H1 (cell line): ENCODE results near the gene FAM171A1. TPM values are rescaled to one million over a fixed set of nuclear protein-coding genes. Genes with fewer than 3 reads are reported as not detected.

Experiments used
- CTCF ChIA-PET: fragments of 300-600 bp; sonication (Branson Sonifier 250); formaldehyde crosslinking; loops from one replicate; lab custom pipeline; 2021; ENCODE audit not compliant: partially characterized antibody; lab: Charles Lee
- POLR2A ChIA-PET: fragments of 300-600 bp; sonication (Branson Sonifier 250); formaldehyde crosslinking; loops from one replicate; lab custom pipeline; 2021; ENCODE audit warnings: inconsistent platforms; ENCODE audit not compliant: partially characterized antibody; lab: Charles Lee
- DNase-seq, 2 experiments: peaks; one replicate each; pipeline versions ENCODE4 v3.0.0 to v3.0.0-alpha.2; 2010 to 2022; ENCODE audit warnings: low spot score in 2 of 2, low read depth in 1 of 2, mixed read lengths in 1 of 2
- FAIRE-seq: peaks from 2 replicates; lab custom pipeline; 2011; peaks lifted over from hg19 to GRCh38; lab: Jason Lieb, UNC
- H2AFZ ChIP-seq: 2 replicates; pipeline ENCODE4 v1.8.1; 2012; ENCODE audit warnings: low read length, inconsistent platforms
- H2AK5ac ChIP-seq: 2 replicates; pipeline ENCODE4 v1.6.1; 2013; ENCODE audit warnings: low read depth, low read length
- H2BK120ac ChIP-seq: replicated peaks from 2 replicates; pipeline ENCODE3; 2013; ENCODE audit warnings: low read depth, low read length, inconsistent platforms
- H2BK12ac ChIP-seq: 2 replicates; pipeline ENCODE4 v1.6.1; 2013; ENCODE audit warnings: low read depth, low read length
- H2BK15ac ChIP-seq: 2 replicates; pipeline ENCODE4 v1.6.1; 2013; ENCODE audit warnings: low read length
- H2BK20ac ChIP-seq: 2 replicates; pipeline ENCODE4 v1.6.1; 2013; ENCODE audit warnings: low read length
- H2BK5ac ChIP-seq: 2 replicates; pipeline ENCODE4 v1.6.1; 2013; ENCODE audit warnings: low read depth, low read length
- H3K14ac ChIP-seq: 2 replicates; pipeline ENCODE4 v1.6.1; 2013; ENCODE audit warnings: inconsistent platforms; ENCODE audit not compliant: insufficient read length
- H3K18ac ChIP-seq: 2 replicates; pipeline ENCODE4 v1.6.1; 2013; ENCODE audit warnings: low read length; ENCODE audit errors: extremely low read depth
- H3K23ac ChIP-seq: 2 replicates; pipeline ENCODE4 v1.6.1; 2013; ENCODE audit warnings: inconsistent platforms; ENCODE audit not compliant: insufficient read length
- H3K23me2 ChIP-seq: 2 replicates; pipeline ENCODE4 v1.6.1; 2013; ENCODE audit warnings: low read depth, low read length
- H3K27ac ChIP-seq: 2 replicates; pipeline ENCODE4 v1.6.1; 2011; ENCODE audit warnings: low read depth, low read length, inconsistent platforms
- H3K27me3 ChIP-seq, 4 experiments: replicated peaks in 1 of 4; 1 replicate in 1 of 4; 2 replicates in 3 of 4; pipeline versions ENCODE4 v1.6.1 to v1.8.1; 2011 to 2013; ENCODE audit warnings: low read length in 3 of 4, mild to moderate bottlenecking in 3 of 4, inconsistent platforms in 2 of 4, mixed read lengths in 2 of 4, moderate library complexity in 1 of 4; ENCODE audit not compliant: control insufficient read depth in 3 of 4, insufficient read depth in 3 of 4; ENCODE audit errors: extremely low read depth in 1 of 4
- H3K36me3 ChIP-seq, 4 experiments: 2 replicates each; pipeline versions ENCODE4 v1.6.1 to v1.8.1; 2011 to 2013; ENCODE audit warnings: mild to moderate bottlenecking in 4 of 4, low read length in 3 of 4, moderate library complexity in 2 of 4, control low read depth in 1 of 4, inconsistent platforms in 1 of 4; ENCODE audit not compliant: insufficient read depth in 4 of 4, control insufficient read depth in 2 of 4
- H3K4ac ChIP-seq: replicated peaks from 2 replicates; pipeline ENCODE3; 2013; ENCODE audit warnings: low read length, low read depth, mixed read lengths, inconsistent platforms; ENCODE audit not compliant: insufficient read length
- H3K4me1 ChIP-seq, 4 experiments: replicated peaks in 1 of 4; 1 replicate in 1 of 4; 2 replicates in 3 of 4; pipeline versions ENCODE4 v1.6.1 to v1.8.1; 2011 to 2013; ENCODE audit warnings: low read length in 3 of 4, inconsistent platforms in 2 of 4, mixed read lengths in 1 of 4; ENCODE audit not compliant: insufficient read depth in 4 of 4, control insufficient read depth in 3 of 4
- H3K4me2 ChIP-seq, 2 experiments: 2 replicates each; pipeline versions ENCODE4 v1.6.1 to v1.8.1; 2011 to 2013; ENCODE audit warnings: low read depth in 2 of 2, low read length in 2 of 2, control low read depth in 1 of 2, inconsistent platforms in 1 of 2, mild to moderate bottlenecking in 1 of 2; ENCODE audit not compliant: insufficient read depth in 1 of 2
- H3K4me3 ChIP-seq, 4 experiments: fragments of 200-600, 300-600 bp in 1 of 4; sonication (generic), shearing (Covaris generic), sonication (Bioruptor Twin) in 1 of 4; 2 replicates each; pipeline versions ENCODE4 v1.5.1 to v1.8.1; 2011 to 2016; ENCODE audit warnings: low read length in 4 of 4, low read depth in 3 of 4, control low read depth in 2 of 4, inconsistent platforms in 2 of 4, mild to moderate bottlenecking in 2 of 4, mixed read lengths in 1 of 4, moderate library complexity in 1 of 4; ENCODE audit not compliant: insufficient read depth in 2 of 4; ENCODE audit errors: extremely low read depth in 1 of 4
- H3K56ac ChIP-seq: replicated peaks from 2 replicates; pipeline ENCODE3; 2013; ENCODE audit warnings: low read depth, mild to moderate bottlenecking, mixed read lengths, low read length, inconsistent platforms; ENCODE audit not compliant: insufficient read length
- H3K79me1 ChIP-seq: 2 replicates; pipeline ENCODE4 v1.6.1; 2013; ENCODE audit warnings: low read depth, low read length, control low read depth
- H3K79me2 ChIP-seq, 2 experiments: 2 replicates each; pipeline versions ENCODE4 v1.6.1 to v1.8.1; 2012 to 2013; ENCODE audit warnings: low read length in 2 of 2, mild to moderate bottlenecking in 2 of 2, inconsistent platforms in 1 of 2; ENCODE audit not compliant: insufficient read depth in 2 of 2, control insufficient read depth in 1 of 2
- H3K9ac ChIP-seq, 4 experiments: replicated peaks in 1 of 4; 1 replicate in 1 of 4; 2 replicates in 3 of 4; pipeline versions ENCODE4 v1.6.1 to v1.8.1; 2011 to 2013; ENCODE audit warnings: low read depth in 3 of 4, low read length in 3 of 4, control low read depth in 2 of 4, mild to moderate bottlenecking in 2 of 4, moderate library complexity in 2 of 4, inconsistent platforms in 1 of 4; ENCODE audit errors: extremely low read depth in 1 of 4
- H3K9me3 ChIP-seq, 2 experiments: 2 replicates each; pipeline versions ENCODE4 v1.6.1 to v1.8.1; 2012 to 2013; ENCODE audit warnings: mild to moderate bottlenecking in 2 of 2, moderate library complexity in 2 of 2, control low read depth in 1 of 2, inconsistent platforms in 1 of 2, low read depth in 1 of 2, low read length in 1 of 2, mixed read lengths in 1 of 2; ENCODE audit not compliant: insufficient read depth in 2 of 2
- H4K20me1 ChIP-seq, 2 experiments: replicated peaks in 1 of 2; 2 replicates each; pipeline versions ENCODE3 to v1.8.1; 2011 to 2013; ENCODE audit warnings: inconsistent platforms in 2 of 2, low read length in 2 of 2, mild to moderate bottlenecking in 1 of 2; ENCODE audit not compliant: insufficient read depth in 2 of 2, control insufficient read depth in 1 of 2
- H4K5ac ChIP-seq: 2 replicates; pipeline ENCODE4 v1.6.1; 2013; ENCODE audit warnings: low read length, low read depth, mixed read lengths, inconsistent platforms; ENCODE audit not compliant: insufficient read length
- H4K8ac ChIP-seq: 2 replicates; pipeline ENCODE4 v1.8.0; 2013; ENCODE audit warnings: mild to moderate bottlenecking, moderate library complexity, low read length, inconsistent platforms; ENCODE audit not compliant: insufficient read depth; ENCODE audit errors: extremely low read depth
- H4K91ac ChIP-seq: replicated peaks from 2 replicates; pipeline ENCODE3; 2013; ENCODE audit warnings: low read length, mixed read lengths, inconsistent platforms; ENCODE audit not compliant: insufficient read length
- CTCF ChIP-seq, 3 experiments: IDR thresholded peaks; 1 replicate in 2 of 3; 2 replicates in 1 of 3; pipeline versions ENCODE4 v1.5.1 to v1.6.1; 2011; ENCODE audit warnings: low read length in 3 of 3, mild to moderate bottlenecking in 3 of 3, inconsistent platforms in 2 of 3, low read depth in 1 of 3, moderate library complexity in 1 of 3; ENCODE audit not compliant: insufficient read depth in 1 of 3; ENCODE audit errors: control extremely low read depth in 1 of 3
- EZH2 ChIP-seq: fragments of 200-600 bp; sonication (generic); IDR thresholded peaks from 2 replicates; pipeline ENCODE4 v1.7.1; 2012; ENCODE audit warnings: low read depth, mild to moderate bottlenecking, moderate library complexity, low read length, inconsistent platforms; ENCODE audit not compliant: severe bottlenecking
- SP2 ChIP-seq: IDR thresholded peaks from 2 replicates; pipeline ENCODE4 v1.6.1; 2012; ENCODE audit warnings: mild to moderate bottlenecking, low read length, inconsistent platforms
- SUZ12 ChIP-seq: fragments of 200-600 bp; sonication (generic); IDR thresholded peaks from 2 replicates; pipeline ENCODE4 v1.6.1; 2012; ENCODE audit warnings: mild to moderate bottlenecking, inconsistent platforms, low read length, moderate library complexity, mixed read lengths
- TCF12 ChIP-seq: IDR thresholded peaks from 2 replicates; pipeline ENCODE4 v1.6.1; 2011; ENCODE audit warnings: low read depth, mild to moderate bottlenecking, low read length
- WGBS, 2 experiments: shearing (Covaris generic) in 1 of 2; methylation state at CpG; one replicate each; pipeline versions ENCODE4 v1.1.6 to v1.1.7; 2013 to 2015; ENCODE audit warnings: low lambda C conversion rate in 2 of 2, mixed read lengths in 2 of 2, inconsistent platforms in 1 of 2, low coverage in 1 of 2, missing lambda C conversion rate in 1 of 2; ENCODE audit not compliant: insufficient replicate concordance in 2 of 2, insufficient coverage in 1 of 2, insufficient read length in 1 of 2; ENCODE audit errors: extremely low coverage in 1 of 2, missing lambda C conversion rate in 1 of 2; 5-methylcytosine and 5-hydroxymethylcytosine counted together
- polyA plus RNA-seq, 7 experiments: library from polyadenylated mRNA; depleted of rRNA in 3 of 7; stranded (reverse) in 5 of 7; unstranded in 2 of 7; fragments of >200 nt in 5 of 7; fragments of 200-250 nt in 2 of 7; gene quantifications; 1 replicate in 5 of 7; 2 replicates in 1 of 7; 4 replicates in 1 of 7; pipeline versions ENCODE4 v1.2.1 to v1.2.3, GENCODE V29; 2011 to 2013; ENCODE audit warnings: missing spikeins in 2 of 7, mixed read lengths in 2 of 7
- total RNA-seq: library from RNA; stranded (reverse); fragmentation: NEBNext Ultra II Directional; extraction: Animal tissue kit (Norgen Biotek cat#: 25700); gene quantifications from 2 replicates; pipeline ENCODE4 v1.2.1, GENCODE V29; 2021

Gene FAM171A1
- total and polyA plus RNA-seq, 2 of the 8 experiments (the other 6 are each of a cell fraction or from before 2014, with no cell fraction given), result 26.6 to 42.1 TPM

GRCh38 chr10:15290150-15290549 lies 80.9 kb downstream of the FAM171A1 start:
- H3K36me3 ChIP-seq, result no peaks in the 10 kb centered on the region
- no peak overlapping the region for H2AK5ac ChIP-seq
- no peak overlapping the region for H3K14ac ChIP-seq
- DNase-seq, result no peak
- no peak overlapping the region for H3K4me2 ChIP-seq
- H3K4me1 ChIP-seq, result peaks cover 0 to 7% (median 2%) of the 10 kb centered on the region in 4 experiments; a peak in 3 of 7 replicates
- no peak overlapping the region for H3K9ac ChIP-seq
- CTCF ChIA-PET, result interaction anchor here (0.5 to 2.2 kb wide), 8 partner anchors 9 to 130 kb away, joined by 3 to 8 read pairs (median 4); no protein-coding TSS in a partner anchor
- no peak overlapping the region for H4K5ac ChIP-seq
- no peak overlapping the region for H2BK5ac ChIP-seq
- H3K9me3 ChIP-seq, result no peaks in the 10 kb centered on the region
- no peak overlapping the region for H2BK12ac ChIP-seq
- no peaks in the 10 kb centered on the region for H3K27me3 ChIP-seq
- 76% methylated on average over 2 of the region's 4 CpGs; no CpG with 5 or more reads in 1 of the 2 experiments for WGBS, 2 experiments
- TF ChIP-seq EZH2 (no peak), SP2 (no peak), CTCF (IDR thresholded peaks at IDR 0.05; ENCODE audit: control extremely low read depth in 1 of 3, insufficient read depth in 1 of 3, low read depth in 1 of 3, low read length in 3 of 3) (no peak), SUZ12 (no peak), TCF12 (no peak)
- TF ChIP-seq, all 59 proteins: peak for 0
- Histone ChIP-seq H3K4ac (no peak overlapping the region), H3K4me3 (no peak overlapping the region), H4K91ac (no peak overlapping the region), H2BK120ac (no peak overlapping the region), H3K56ac (no peak overlapping the region), H4K8ac (no peak overlapping the region), H2BK15ac (no peak overlapping the region), H3K23me2 (no peaks in the 10 kb centered on the region), H3K27ac (no peak overlapping the region), H3K18ac (no peak overlapping the region), H3K79me2 (no peaks in the 10 kb centered on the region; a peak in 1 of 4 replicates), H3K23ac (no peak overlapping the region), H2BK20ac (no peak overlapping the region), H3K79me1 (peaks cover 4% of the 10 kb centered on the region), H4K20me1 (peaks cover 0 to 6% of the 10 kb centered on the region in 2 experiments), H2AFZ (no peak overlapping the region)
- no peak for FAIRE-seq
- POLR2A ChIA-PET, result no interaction called here
